ENCODE data around the gene PKHD1.

PKHD1 gene

GRCh38 chr6:51812231-51812630 is 275.2 kb downstream of the PKHD1 start:
- no peak for DNase-seq (ENCODE audit: low read depth in 1 of 2, low spot score in 1 of 2)

GRCh38 chr6:51805517-51805916 is 281.9 kb downstream of the PKHD1 start:
- no peak for DNase-seq (ENCODE audit: low read depth in 1 of 2, low spot score in 1 of 2)

GRCh38 chr6:51800603-51801002 is 286.8 kb downstream of the PKHD1 start:
- DNase-seq (ENCODE audit: low read depth in 1 of 2, low spot score in 1 of 2), result no peak

- DNase-seq (ENCODE audit: low read depth in 1 of 2, low spot score in 1 of 2), result no peak
Measured at GRCh38 chr6:51793393-51793792, 294.0 kb downstream of the PKHD1 start.

- DNase-seq (ENCODE audit: low read depth in 1 of 2, low spot score in 1 of 2), result no peak
Measured at GRCh38 chr6:51792273-51793030, 295.0 kb downstream of the PKHD1 start.

GRCh38 chr6:51790946-51791345 is 296.5 kb downstream of the PKHD1 start:
- no peak for DNase-seq (ENCODE audit: low read depth in 1 of 2, low spot score in 1 of 2)

GRCh38 chr6:51788121-51788520 is 299.3 kb downstream of the PKHD1 start:
- no peak for DNase-seq (ENCODE audit: low read depth in 1 of 2, low spot score in 1 of 2)

GRCh38 chr6:51778666-51779065 is 308.7 kb downstream of the PKHD1 start:
- DNase-seq (ENCODE audit: low read depth in 1 of 2, low spot score in 1 of 2), result no peak

GRCh38 chr6:51777618-51778017 is 309.8 kb downstream of the PKHD1 start:
- no peak for DNase-seq (ENCODE audit: low read depth in 1 of 2, low spot score in 1 of 2)

GRCh38 chr6:51775942-51776860 is 311.2 kb downstream of the PKHD1 start:
- DNase-seq (ENCODE audit: low read depth in 1 of 2, low spot score in 1 of 2), result no peak

- DNase-seq (ENCODE audit: low read depth in 1 of 2, low spot score in 1 of 2), result no peak
Measured at GRCh38 chr6:51768087-51768486, 319.3 kb downstream of the PKHD1 start.

- DNase-seq (ENCODE audit: low read depth in 1 of 2, low spot score in 1 of 2), result no peak
Measured at GRCh38 chr6:51765230-51765629, 322.2 kb downstream of the PKHD1 start.

GRCh38 chr6:51753635-51754034 is 333.8 kb downstream of the PKHD1 start:
- DNase-seq (ENCODE audit: low read depth in 1 of 2, low spot score in 1 of 2), result no peak

- no peak for DNase-seq (ENCODE audit: low read depth in 1 of 2, low spot score in 1 of 2)
Measured at GRCh38 chr6:51743999-51744398, 343.4 kb downstream of the PKHD1 start.

GRCh38 chr6:51740658-51741057 is 346.8 kb downstream of the PKHD1 start:
- no peak for DNase-seq (ENCODE audit: low read depth in 1 of 2, low spot score in 1 of 2)

- DNase-seq (ENCODE audit: low read depth in 1 of 2, low spot score in 1 of 2), result no peak
Measured at GRCh38 chr6:51738614-51739013, 348.8 kb downstream of the PKHD1 start.

GRCh38 chr6:51737580-51738360 is 349.6 kb downstream of the PKHD1 start:
- no peak for DNase-seq (ENCODE audit: low read depth in 1 of 2, low spot score in 1 of 2)

- no peak for DNase-seq (ENCODE audit: low read depth in 1 of 2, low spot score in 1 of 2)
Measured at GRCh38 chr6:51725155-51725554, 362.3 kb downstream of the PKHD1 start.

- DNase-seq (ENCODE audit: low read depth in 1 of 2, low spot score in 1 of 2), result no peak
Measured at GRCh38 chr6:51720327-51720726, 367.1 kb downstream of the PKHD1 start.

- DNase-seq (ENCODE audit: low read depth in 1 of 2, low spot score in 1 of 2), result no peak
Measured at GRCh38 chr6:51719297-51719696, 368.1 kb downstream of the PKHD1 start.

GRCh38 chr6:51718533-51718932 is 368.9 kb downstream of the PKHD1 start:
- no peak for DNase-seq (ENCODE audit: low read depth in 1 of 2, low spot score in 1 of 2)

Measured in activated T-helper 1 cell treated with anti-CD3 and anti-CD28 coated beads, Interleukin-2, amount 50 U/mL, for 16 hours (primary cell).